HG02943 (cell line): ENCODE data around the gene ZDHHC5.

ENCODE experiments used
- ATAC-seq: cut with Tn5 transposase; IDR thresholded peaks from one replicate; pipeline ENCODE4 v1.9.1; 2021; ENCODE audit warnings: mild to moderate bottlenecking, low read depth, moderate library complexity; ENCODE audit not compliant: unreplicated experiment

ZDHHC5 gene, protein sequence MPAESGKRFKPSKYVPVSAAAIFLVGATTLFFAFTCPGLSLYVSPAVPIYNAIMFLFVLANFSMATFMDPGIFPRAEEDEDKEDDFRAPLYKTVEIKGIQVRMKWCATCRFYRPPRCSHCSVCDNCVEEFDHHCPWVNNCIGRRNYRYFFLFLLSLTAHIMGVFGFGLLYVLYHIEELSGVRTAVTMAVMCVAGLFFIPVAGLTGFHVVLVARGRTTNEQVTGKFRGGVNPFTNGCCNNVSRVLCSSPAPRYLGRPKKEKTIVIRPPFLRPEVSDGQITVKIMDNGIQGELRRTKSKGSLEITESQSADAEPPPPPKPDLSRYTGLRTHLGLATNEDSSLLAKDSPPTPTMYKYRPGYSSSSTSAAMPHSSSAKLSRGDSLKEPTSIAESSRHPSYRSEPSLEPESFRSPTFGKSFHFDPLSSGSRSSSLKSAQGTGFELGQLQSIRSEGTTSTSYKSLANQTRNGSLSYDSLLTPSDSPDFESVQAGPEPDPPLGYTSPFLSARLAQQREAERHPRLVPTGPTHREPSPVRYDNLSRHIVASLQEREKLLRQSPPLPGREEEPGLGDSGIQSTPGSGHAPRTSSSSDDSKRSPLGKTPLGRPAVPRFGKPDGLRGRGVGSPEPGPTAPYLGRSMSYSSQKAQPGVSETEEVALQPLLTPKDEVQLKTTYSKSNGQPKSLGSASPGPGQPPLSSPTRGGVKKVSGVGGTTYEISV

DNA sequence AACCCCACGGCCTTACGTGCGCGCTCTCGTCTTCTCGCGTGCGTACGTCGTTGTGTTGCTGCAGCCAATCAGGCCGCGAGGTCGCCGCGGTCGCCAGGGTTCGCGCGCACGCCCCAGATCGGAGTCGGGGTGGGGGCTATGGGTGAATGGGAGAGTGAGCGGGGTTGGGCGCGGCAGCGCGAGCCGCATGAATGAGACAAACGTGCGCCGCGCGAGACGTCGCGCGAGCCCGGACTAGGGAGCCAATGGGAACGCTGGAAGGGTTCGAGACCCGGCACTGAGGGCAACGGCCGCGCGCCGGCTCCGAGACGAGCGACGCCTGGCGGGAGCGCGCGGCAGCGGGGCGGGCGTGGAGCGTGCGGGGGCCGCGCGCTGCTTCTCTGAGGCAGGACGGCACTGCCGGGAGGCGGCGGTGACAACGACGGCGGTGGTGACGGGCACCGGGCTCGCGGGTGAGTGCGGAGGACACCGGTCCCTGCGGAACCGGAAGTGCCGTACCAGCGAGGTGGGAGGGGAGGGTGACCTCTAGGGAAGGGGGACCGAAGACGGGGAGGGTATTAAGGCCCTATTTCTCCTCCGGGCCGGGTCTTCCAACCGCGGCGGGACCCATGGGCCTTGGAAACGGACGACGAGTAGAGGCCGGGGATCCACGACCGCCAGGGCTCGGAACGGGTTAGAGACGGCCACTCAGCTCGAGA, at the start of gene ZDHHC5:
Gene ZDHHC5, plus strand, starts transcription at position 379 of the 698 bp plus-strand sequence. CDS start 4,977 bp downstream, outside the sequence.
- ATAC-seq = peak; percentile 86

DNA sequence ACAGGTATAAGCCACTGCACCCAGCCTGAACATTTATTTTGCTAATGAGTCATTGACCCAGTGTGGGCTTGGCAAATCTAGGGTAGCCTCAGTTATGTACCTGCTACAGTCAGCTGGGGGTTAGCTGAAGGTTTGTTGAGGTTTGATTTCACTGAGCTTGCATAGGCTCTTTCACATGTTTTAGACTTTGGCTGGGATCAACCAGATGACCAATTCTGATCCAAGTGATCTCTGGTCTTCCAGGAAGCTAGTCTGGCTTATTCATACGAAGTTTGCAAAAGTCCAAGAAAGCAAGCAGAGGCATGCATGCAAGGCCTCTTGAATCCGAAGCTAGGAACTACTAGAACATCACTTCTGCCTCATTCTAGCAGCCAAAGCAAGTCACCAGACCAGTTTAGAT, 49.5 kb upstream of the ZDHHC5 start:
- no peak for ATAC-seq

DNA sequence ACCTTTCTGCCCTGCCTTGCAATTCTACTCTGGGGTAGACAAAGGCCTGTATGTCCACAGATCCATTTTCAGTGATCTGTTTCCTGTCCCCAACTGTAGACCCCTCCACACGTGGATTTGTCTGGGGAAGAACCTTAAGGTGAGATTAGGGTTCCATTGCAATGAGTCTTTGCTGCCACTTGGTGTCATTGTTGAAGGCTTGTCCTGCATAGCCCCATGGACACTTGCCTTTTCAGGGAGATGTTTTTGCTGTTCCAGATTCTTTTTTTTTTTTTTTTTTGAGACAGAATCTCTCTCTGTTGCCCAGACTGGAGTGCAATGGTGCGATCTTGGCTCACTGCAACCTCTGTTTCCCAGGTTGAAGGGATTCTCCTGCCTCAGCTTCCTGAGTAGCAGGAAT, 48.6 kb upstream of the ZDHHC5 start:
- no peak for ATAC-seq

DNA sequence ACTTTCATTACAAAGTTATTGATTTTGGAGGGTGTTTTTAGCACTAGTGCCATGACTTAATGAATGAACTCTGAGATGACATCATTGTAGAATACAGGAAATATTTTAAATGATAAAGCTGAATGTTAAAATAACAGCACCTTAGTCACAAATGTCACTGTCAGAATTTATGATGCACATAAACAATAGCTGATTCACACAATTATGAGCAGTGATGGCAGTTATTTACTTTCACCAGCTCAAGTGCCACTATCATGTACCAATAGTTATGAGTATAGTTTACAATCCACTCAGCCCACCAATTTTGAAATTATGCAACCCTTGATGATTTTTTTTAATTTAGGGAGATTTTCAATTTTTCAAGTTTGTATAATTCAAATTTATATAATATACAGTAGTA, 47.4 kb upstream of the ZDHHC5 start:
- no peak for ATAC-seq

DNA sequence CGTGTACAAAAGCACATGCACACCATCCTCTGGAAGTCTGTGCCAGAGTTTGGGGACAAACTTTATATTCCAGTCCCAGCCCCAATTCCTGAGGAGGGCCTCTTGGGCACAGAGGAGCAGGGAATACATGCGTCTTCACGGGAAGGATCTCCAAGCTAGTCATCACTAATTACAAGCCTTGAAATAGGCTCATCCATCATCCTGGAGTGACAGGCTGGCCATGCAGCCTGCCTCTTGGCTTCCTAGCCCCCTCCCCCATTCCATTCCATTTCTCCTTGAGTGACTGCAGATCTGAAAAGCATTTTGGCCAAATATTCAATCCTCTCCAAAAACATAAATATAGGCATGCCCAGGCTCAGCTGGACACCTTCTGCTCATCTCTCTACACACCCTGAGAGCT, 45.7 kb upstream of the ZDHHC5 start:
- no peak for ATAC-seq

DNA sequence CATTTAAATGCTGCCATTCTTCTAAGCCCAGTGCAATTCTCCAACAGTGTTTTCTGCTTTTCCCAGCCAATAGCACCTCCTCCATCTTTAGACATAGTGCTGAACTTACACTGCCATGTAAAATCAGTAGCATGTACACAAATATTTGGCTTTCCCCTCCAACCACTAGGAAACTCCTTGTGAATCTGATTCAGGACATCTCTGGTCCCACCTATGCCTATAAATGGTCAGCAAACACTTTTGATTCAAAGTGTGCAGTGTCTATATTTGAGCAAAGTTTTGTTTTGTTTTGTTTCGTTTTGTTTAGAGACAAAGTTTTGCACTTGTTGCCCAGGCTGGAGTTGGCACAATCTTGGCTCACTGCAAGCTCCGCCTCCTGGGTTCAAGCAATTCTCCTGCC, 43.0 kb upstream of the ZDHHC5 start:
- no peak for ATAC-seq

DNA sequence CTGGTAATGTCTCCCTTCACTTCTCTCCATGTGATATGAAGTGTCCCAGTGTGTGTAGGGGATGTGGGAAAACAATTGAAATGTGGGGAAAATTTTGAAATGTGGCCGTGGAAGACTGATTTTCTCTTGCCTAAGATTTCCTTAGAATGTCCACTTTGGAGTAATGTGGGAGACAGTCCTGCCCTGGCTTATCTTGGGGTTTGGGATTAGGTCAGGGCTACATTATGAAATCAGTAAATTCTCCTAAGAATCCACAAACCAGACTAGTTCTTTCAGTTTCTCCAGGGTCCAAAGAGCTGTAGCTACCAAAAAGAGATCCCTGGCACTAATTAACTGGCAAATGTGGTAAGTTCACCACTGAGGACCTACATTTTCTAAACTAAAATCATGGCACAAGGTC, 41.0 kb upstream of the ZDHHC5 start:
- ATAC-seq = no peak

DNA sequence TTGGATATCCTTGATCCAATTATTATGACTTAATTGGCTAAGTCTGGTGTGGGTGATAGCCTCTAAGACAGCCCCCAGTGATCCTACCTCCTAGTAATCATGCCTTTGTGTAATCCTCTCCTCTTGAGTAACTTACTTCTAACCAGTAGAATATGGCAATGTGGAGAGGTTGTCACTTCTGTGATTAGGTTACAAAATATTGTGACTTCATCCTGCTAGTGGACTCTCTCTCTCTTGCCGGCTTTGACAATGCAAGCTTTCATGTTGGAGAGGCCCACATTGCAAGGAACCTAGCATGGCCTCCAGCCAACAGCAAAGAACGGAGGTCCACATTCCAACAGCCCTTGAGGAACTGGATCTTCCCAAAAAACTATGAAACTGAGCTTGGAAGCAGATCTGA, 37.7 kb upstream of the ZDHHC5 start:
- no peak for ATAC-seq

DNA sequence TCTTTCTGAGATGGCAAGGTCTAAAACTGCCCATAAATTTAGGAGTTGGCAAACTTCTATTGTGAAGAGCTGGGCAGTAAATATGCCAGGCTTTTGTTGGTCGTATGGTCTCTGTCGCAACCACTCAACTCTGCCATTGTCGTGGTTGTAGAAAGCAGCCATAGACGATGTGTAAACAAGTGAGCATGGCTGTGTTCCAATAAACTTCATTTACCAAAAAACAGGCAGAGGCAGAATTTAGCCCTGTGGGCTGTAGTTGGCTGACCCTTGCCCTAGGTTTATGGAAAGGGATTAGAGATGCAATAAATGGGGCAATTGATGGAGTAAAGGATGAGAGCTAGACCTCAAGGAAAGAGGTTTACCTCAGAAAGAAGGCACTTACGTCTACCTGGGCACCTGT, 35.8 kb upstream of the ZDHHC5 start:
- ATAC-seq = no peak

DNA sequence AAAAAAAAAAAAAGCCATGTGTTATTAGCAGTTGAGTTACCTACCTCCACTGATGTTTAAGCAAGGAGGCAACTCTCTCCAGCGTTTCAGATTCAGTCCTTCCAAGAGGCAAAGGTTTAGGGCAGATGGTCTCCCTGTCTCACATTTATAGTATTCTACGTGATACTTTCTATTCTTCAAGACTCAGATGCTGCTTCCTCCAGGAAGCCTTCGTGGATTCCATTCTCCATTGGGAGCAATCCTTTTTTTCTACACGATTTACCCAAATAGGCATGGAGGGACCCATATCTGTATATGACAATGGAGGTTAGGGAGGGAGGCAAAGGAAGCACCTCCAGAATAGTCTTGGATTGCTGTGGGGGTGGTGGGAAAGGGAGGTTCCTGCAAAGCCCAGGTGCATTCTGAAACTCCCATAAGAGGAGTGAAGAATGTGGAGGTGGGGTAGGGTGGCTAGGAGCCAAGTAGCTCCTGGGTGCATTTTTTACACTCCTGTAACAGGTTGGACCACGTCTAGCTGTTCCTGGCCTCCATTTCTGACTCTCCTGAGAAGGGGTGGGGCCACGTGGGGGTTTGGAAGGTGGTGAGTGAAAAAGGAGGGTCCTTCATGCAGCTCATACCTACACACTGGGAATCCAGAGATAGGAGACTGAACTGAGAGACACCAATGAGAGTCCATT, 34.4 kb upstream of the ZDHHC5 start:
- no peak for ATAC-seq

DNA sequence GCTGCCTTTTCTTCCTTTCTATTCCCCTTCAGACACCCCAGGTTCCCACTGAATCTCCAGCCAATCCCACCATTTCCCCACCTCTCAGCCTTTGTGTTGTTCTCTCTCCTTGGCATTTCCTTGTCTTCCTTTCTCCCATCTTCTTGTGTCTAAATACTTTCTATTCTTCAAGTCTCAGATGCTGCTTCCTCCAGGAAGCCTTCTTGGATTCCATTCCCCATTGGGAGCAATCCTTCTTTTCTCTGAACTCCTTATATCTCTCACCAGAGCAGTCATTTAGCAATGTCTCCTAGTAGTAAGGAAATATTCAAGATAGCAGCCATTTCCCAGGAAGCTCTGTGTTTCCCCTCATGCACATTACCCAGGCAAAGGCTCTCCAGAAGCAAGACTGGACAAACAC, 33.6 kb upstream of the ZDHHC5 start:
- no peak for ATAC-seq

DNA sequence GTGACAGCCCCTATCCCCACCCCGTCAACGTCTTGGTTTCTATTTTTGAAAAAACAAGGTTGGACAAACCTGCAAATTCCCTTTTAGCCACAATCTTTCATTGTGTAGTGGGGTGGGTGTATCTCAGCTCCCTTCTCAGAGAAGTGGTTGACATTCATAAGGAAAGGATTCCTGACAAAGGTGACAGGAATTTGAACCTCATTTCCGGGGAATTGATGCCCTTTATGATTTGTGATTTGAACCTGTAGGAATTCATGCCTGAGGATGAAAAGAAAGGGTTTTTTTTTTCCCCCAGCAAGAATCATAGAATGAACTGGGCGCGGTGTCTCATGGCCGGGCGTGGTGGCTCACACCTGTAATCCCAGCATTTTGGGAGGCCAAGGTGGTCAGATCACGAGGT, 32.7 kb upstream of the ZDHHC5 start:
- ATAC-seq = no peak

DNA sequence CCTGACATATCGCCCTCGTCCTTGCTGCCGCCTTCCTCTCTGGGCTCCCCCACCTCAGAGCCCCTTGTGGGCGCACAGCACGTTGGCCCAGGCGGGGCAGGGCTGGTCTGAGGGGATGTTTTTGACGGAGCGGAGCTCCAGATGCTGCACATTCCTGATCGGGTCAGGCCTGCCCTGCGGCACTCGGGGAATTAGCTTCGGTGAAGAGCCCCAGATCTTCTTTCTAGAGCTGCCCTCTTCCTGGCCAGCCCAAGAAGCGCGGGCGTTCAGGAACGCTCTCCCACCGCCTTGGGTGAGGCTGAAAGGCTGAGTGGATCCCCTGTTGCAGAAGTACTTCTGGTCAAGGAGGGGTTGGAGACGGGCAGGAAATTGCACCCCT, 30.3 kb upstream of the ZDHHC5 start:
- ATAC-seq = no peak

DNA sequence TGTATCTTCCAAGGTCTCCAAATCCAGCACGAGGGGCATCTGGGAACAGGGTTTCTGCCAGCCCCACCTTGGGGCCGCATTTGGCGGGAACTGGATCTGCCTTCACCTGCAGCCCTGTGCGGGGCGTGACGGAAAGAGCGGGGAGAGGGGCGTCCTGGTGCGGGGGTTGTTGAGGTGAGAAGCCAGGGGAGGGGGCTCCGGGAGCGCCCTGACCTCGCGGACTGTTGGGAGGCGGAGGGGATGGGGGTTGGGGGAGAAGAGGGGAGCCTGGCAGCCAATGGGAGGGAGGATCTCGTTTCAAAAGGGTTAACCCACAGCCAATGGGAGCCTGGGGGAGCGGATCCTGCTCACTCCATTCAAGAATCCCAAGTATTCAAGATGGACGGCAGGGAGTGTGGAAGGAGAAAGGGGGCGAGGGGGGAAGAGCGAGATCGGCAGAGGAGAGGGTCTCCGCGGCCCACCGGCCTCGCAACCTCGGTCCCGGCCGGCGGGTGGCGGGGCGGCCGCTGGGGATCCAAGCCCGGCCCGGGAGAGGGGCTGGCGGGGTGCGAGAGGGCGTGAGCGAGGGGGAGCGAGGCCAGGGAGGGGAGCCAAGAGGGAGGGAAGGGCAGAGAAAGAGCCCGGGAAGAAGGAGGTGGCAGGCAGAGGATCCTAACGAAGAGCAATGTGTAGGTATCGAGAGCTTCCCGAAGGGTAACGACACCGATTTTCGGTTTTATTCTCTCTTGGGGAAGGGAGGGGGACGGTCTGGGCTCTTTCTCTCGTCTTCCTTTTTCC, 29.7 kb upstream of the ZDHHC5 start:
- ATAC-seq = no peak

DNA sequence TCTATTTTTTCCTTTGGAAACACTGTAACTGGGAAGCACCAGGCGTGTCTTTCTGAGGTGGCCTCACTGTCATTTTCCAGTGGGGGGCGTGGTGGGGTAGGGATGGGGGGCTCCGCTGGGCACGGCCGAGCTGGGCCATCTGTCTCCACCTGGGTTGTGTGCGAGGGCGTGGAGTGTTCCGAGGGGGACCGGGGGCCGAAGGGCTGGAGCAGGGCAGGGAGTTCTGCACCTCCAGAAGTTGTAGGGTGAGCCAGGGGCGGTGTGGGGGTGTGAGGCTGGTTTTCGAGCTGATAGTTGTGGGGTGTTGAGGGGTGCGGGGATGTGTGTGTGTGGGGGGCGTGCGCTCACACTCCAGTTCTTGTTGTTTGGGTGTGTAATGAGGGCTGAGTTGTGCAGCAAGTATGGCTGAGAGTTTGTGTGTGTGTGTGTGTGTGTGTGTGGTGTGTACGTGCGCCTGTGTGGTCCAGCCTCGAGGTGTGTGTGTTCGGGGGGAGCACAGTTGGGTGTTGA, 29.0 kb upstream of the ZDHHC5 start:
- no peak for ATAC-seq

DNA sequence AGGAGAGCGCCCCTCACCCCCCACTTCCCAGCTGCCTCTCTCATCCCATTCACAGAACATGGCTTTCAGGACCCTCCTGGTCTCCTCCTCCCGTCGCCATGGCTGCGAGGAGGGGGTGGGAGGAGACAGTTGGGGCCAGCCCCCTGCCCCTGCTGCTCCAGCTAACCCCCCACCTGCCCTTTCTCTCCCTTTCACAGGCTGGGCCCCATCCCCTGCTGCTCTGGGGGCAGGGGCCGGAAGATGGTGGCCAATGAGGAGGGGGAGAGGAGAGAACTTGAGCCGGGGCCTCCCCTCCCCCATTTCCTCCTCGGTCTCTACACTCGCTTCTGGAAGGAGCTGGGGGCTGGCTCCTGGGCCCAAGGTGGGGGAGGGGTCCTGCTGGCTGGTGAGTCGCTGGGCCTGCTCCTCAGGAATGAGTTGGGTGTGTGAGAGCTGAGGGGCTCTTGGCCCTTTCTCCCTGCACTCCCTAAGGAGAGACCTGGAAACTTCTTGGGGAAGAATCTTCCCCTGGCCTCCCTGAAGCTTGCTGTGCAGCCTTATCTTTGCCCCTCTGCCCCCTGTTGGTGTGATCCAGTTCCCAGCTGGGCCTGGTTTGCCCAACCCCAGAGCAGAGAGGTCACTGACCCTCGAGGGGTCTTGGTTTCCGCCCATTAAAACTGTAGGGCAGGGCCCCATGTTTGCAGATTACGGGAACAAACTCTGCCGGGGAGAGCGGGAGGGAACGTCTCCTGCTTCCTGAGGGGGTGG, 28.4 kb upstream of the ZDHHC5 start:
- no peak for ATAC-seq

DNA sequence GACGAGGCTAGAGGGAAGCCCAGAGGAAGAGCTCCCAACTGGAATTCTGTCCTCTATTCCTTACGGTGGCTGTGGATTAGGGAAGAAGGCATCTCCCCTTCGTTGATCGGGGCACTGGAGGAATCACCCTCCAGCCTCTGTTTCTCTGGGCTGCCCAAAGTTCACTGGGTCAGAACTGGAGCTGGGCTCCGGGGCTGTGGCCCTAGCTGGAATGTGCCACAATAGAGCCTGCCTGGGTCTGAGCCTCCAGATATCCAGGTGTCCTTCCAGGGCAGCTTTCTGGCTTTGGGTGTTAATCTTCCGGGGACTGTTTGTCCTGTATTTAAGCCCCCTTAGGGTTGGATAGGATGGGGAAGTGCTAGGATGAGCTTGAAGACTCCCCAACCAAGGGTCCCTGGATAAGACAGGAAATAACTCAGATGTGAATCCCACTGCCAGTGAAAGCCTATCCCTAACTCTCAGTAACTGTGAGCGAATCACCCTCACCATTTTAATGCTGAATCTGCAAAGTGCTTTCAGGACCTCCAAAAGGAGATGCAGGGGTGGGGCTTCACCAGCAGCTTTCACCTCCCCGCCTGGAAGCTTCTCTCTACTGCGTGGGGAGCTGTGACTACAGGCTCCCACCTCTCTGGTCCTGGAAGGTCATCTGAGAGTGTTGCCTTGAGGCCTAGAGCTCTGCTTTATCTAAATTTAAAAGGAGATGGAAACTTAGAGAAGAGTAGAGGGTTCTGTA, 27.7 kb upstream of the ZDHHC5 start:
- ATAC-seq = no peak

DNA sequence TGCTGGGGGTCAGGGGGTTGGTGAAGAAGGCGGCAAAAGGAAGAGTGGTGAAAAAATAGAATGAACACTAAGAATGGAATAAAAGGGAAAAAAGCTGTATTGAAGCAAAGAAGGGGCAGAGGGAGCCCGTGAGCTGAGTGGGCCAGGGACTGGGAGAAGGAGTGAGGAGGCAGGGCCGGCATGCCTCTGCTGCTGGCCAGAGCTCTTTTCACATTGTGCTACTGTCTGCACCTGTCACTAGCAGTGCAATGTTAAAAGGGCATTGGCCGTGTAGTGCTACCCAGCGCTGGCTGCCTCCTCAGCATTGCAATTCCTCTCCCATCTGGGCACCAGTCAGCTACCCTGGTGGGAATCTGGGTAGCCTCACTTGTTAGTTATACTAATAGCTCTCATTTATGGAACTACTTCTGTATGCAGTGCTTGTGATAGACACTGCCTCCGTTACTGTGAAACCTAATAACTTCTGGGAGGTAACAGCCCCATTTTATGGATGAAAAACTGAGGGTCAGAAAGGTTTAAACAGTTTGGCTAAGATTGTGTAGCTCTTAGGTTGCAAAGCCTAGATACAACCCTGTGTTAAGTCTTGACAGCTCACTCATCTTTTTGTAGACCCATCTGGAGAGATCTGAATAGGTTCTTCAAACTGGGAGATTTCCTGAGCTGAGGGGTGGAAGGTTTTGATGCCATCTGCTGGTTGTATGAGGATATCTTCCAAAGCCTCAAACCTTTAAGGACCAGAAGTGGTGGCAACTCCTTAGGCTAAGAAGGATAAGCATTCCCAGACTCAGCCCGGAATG, 26.7 kb upstream of the ZDHHC5 start:
- ATAC-seq = no peak
